Right ventricle myocardium superior (tissue), 1 donor: ENCODE measurements around the gene PLD1. TPM values are rescaled to one million over a fixed set of nuclear protein-coding genes. Genes with fewer than 3 reads are reported as not detected.
A peak's percentile ranks its signal among the peaks of the same experiment; 100 is the strongest.

ENCODE experiments used
- ATAC-seq: fragments of 200-7000 bp; cut with Tn5 transposase; one replicate; pipeline ENCODE4 v1.9.1; 2020; ENCODE audit warnings: mild to moderate bottlenecking; ENCODE audit not compliant: poor library complexity
- DNase-seq: peaks from one replicate; pipeline ENCODE4 v3.0.0-alpha.2; 2020
- intact Hi-C: fragments of 100-400 bp; cut with DNase I; formaldehyde crosslinking; loops from one replicate; pipeline ENCODE4 v1.11.2; 2022
- total RNA-seq: library from RNA; stranded (reverse); fragmentation: NEBNext Ultra II Directional; extraction: Animal tissue kit (Norgen Biotek cat#: 25700); gene quantifications from one replicate; pipeline ENCODE4 v1.2.1, GENCODE V29; 2021
- donor health status: DM: no; HTN: yes; CAD: no; lungs with severe emphysema.

Gene PLD1
- total RNA-seq, 1 donor from 2014 or later = 64.3 TPM

- DNase-seq (no peak), ATAC-seq (no peak)
- intact Hi-C loops = no loop called here
Measured at GRCh38 chr3:171784937-171785336, 25.3 kb downstream of the PLD1 start.

- DNase-seq (no peak), ATAC-seq (no peak)
- intact Hi-C loops = no loop called here
Measured at GRCh38 chr3:171784387-171784786, 25.9 kb downstream of the PLD1 start.

DNA sequence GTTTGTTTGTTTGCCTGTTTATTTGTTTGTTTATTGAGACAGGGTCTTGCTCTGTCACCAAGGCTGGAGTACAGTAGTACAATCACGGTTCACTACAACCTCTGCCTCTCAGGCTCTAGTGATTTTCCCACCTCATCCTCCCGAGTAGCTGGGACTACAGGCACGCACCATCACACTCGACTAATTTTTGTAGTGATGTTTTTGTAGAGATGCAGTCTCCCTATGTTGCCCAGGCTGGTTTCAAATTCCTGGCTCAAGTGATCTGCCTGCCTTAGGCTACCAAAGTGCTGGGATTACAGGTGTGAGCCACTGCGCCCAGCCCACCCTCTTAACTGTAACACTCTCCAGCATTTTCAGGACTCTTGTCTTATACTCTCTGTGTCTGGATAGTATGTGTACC, 26.7 kb downstream of the PLD1 start:
- ATAC-seq (no peak), DNase-seq (no peak)
- intact Hi-C loops = no loop called here

DNA sequence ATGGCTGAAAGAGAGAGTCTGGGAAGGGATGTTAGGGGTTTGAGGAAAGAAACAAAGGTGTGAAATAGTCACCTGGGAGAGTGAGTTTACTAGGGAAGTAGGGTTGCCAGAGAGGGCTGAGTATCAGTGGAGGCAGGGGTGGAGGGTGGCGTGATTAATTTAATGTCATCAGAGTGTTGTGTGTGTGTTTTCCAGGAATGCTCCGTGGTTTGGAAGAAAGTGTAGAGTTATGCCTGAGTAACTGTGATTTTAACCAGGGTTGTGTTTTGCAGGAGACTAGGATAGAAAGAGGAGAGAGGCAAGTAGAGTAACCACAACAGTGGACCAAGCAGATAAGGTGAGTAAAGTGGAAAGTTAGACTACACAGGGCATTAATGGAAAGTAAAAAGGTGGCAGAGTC, 27.2 kb downstream of the PLD1 start:
- DNase-seq (no peak), ATAC-seq (no peak)
- intact Hi-C loops = no loop called here

- no peak for DNase-seq
Measured at GRCh38 chr3:171782617-171783016, 27.7 kb downstream of the PLD1 start.

DNA sequence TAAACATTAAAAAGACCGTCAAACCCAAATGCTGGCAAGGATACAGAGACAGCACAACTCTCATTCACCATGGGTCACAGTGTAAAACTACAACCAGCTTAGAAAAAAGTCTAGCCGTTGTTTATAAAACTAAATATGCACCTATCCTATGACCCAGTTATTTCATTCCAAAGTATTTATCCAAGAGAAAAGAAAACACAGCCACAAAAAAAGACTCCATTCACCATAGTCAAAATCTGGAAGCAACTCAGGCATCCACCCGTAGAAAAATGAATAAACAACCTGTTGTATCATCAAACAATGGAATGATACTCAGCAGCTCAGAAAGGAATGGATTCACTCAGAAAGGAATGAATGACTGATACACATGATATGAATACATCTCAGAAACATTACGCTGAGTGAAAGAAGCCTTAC, 28.6 kb downstream of the PLD1 start:
- ATAC-seq = no peak
- no peak for DNase-seq
- intact Hi-C loops = no loop called here

More at GRCh38 chr3:171782617-171783016, 27.7 kb downstream of the PLD1 start:
- no peak for ATAC-seq
- intact Hi-C loops = no loop called here

DNA sequence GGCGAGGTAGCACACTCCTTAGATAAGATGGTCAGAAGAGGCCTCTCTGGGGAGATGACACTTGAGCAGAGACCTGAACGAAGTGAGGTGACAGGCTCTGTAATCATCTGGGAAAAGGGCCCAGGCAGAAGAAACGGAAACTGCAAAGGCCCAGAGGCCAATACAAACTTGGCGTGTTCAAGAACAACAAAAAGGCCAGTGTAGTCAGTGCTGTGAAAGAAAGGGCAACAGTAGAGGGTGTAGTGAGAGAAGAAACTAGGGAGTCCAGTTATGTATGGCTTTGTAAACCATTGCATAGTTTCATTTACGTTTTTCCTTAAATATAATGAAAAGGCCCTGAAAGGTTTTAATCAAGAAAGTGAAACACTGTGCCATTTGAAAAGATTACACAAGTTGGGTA, 31.8 kb downstream of the PLD1 start:
- DNase-seq (no peak), ATAC-seq (peak; percentile 9)
- intact Hi-C loops = loop anchor here (10.0 kb wide), 1 partner anchor 74 kb away; no protein-coding TSS in a partner anchor

GRCh38 chr3:171777596-171777995, 32.7 kb downstream of the PLD1 start:
- DNase-seq = no peak
- intact Hi-C loops = loop anchor here (10.0 kb wide), 1 partner anchor 73 kb away; no protein-coding TSS in a partner anchor
- ATAC-seq = no peak

DNA sequence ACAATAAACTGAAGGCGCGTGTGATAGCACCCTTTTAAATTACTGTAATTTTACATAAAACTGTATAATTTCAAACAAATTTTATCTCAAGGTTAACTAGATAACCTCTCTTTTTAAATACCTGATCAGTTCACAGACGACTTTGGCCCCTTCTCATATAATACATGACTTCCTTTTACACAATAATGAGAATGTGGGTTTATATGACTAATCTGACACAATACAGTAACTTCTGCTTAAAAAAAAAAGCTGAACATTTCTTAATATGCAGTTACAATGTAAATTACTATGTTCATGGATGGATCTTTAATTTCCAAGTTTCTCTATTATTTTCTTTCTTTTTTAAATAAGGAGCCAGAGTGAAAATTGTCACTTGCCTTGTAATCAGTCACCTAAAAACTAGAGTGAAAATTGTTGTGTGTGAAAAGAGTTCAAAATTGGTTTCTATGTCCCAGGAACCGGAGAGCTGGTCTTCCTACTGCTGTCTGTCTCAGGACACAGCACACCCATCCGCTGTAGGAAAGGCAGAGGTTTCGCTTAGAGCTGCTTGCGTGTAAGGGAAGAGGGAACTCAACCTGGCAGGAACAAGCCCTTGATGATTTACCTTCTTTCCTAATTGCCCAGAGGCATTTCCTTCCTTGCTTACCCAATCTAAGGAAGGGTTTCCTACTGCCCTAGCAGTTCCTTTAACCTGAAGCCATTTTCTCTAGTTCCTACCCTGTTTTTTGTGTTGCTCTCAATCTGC, 33.3 kb downstream of the PLD1 start:
- ATAC-seq = no peak
- DNase-seq = no peak
- intact Hi-C loops = loop anchor here (10.0 kb wide), 1 partner anchor 72 kb away; no protein-coding TSS in a partner anchor

- no peak for DNase-seq
- intact Hi-C loops = loop anchor here (10.0 kb wide), 1 partner anchor 72 kb away; no protein-coding TSS in a partner anchor
Measured at GRCh38 chr3:171776411-171776810, 33.9 kb downstream of the PLD1 start.

DNA sequence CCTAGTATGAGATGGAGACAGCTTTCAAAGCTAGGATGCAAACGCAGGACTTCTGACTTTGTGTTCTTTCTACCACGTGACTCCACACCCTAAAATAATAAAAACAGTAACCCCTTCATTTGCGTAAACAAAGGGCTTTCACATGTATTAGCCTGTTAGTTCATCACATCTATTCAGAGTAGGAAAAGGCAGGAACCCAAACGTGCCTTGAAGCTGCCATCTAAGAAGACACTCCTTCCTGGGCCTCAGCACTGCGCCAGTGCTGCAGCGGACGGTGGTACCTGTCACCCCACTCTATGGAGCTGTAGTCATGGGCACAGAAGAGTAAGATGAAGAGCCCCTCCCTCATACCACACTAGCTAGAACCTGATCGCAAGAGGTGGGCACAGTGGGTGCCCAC, 34.3 kb downstream of the PLD1 start:
- DNase-seq (no peak), ATAC-seq (no peak)
- intact Hi-C loops = loop anchor here (10.0 kb wide), 1 partner anchor 71 kb away; no protein-coding TSS in a partner anchor

More at GRCh38 chr3:171776411-171776810, 33.9 kb downstream of the PLD1 start:
- ATAC-seq = no peak

- ATAC-seq = no peak
- intact Hi-C loops = loop anchor here (10.0 kb wide), 1 partner anchor 70 kb away; no protein-coding TSS in a partner anchor
Measured at GRCh38 chr3:171774521-171774920, 35.8 kb downstream of the PLD1 start.

GRCh38 chr3:171772427-171773056, 37.7 kb downstream of the PLD1 start:
- intact Hi-C loops = loop anchor here (10.0 kb wide), 1 partner anchor 68 kb away; no protein-coding TSS in a partner anchor
- ATAC-seq (peak; percentile 51), DNase-seq (peak; percentile 51)

More at GRCh38 chr3:171774521-171774920, 35.8 kb downstream of the PLD1 start:
- no peak for DNase-seq

GRCh38 chr3:171770689-171771620, 39.3 kb downstream of the PLD1 start:
- ATAC-seq = peak; percentile 92
- DNase-seq = no peak
- intact Hi-C loops = loop anchor here (10.0 kb wide), 1 partner anchor 66 kb away; no protein-coding TSS in a partner anchor

DNA sequence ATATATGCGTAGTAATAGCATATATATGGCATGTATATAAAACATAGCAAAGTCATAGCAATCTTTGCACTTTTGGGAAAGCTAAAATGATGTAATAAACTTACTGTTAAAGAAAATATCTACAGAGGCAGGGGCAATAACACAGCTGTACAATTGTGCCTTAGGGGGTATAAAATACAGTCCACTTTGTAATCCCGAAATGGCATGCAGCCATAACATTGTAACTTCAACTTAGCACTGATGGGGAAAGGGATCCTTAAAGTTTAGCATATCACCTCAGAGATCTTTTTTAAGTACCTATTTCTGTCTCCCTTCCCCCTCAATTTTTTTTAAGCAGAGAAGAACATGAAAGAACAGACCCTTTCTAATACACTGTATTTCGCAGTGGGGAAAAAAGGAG, 40.8 kb downstream of the PLD1 start:
- ATAC-seq (no peak), DNase-seq (no peak)
- intact Hi-C loops = loop anchor here (10.0 kb wide), 1 partner anchor 115 kb away; no protein-coding TSS in a partner anchor

DNA sequence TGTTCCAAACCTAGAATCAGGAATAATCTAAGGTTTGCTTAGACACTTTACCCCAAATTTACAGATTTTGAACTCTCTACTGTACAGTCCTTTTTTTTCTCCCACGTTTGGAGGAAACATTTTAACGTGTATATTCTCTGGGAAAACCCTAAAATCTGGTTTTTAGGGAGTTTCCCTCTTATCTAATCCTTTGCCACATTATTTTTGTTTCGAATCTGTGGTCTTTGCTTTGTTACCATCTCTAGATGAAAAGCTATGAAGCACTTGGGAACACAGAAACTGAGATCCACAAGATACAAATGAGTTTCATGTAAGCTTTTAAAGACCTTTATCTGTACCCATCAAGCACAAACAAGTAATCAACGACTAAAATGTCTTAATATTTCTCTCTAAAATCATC, 41.3 kb downstream of the PLD1 start:
- DNase-seq (no peak), ATAC-seq (no peak)
- intact Hi-C loops = loop anchor here (10.0 kb wide), 1 partner anchor 114 kb away; no protein-coding TSS in a partner anchor

DNA sequence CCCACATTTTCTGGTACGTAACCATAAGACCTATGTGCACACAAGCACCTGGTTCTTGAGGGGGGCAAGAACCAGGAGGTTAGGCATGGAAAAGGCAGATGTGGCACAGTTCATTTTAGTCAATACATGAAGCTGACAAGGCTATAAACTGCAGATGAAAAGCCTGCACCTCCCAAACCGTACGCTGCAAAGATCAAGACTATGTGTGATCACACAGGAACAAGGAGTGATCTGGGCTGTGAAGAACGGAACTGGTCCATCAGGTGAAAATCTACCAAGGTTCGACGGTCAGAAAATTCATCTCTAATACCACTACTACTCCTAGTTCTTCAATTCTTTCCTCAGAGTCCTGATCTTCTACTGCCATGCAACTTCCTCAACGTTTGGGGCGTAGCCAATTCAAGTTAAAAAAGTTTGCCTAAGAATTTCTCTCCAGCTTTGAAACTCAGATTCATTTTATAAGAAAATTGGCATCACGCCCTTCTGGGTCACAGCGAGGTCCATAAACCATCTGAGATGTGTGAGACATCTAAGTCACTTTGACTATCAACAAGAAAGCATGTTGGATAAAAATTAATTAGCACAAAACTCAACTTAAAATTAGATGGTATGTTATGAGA, 41.9 kb downstream of the PLD1 start:
- intact Hi-C loops = loop anchor here (10.0 kb wide), 1 partner anchor 114 kb away; no protein-coding TSS in a partner anchor
- no peak for DNase-seq
- no peak for ATAC-seq

GRCh38 chr3:171765511-171765887, 44.8 kb downstream of the PLD1 start:
- ATAC-seq = no peak
- intact Hi-C loops = loop anchor here (10.0 kb wide), 1 partner anchor 111 kb away; no protein-coding TSS in a partner anchor
- no peak for DNase-seq
